Measurements from ENCODE around the gene MYL7.

DNA sequence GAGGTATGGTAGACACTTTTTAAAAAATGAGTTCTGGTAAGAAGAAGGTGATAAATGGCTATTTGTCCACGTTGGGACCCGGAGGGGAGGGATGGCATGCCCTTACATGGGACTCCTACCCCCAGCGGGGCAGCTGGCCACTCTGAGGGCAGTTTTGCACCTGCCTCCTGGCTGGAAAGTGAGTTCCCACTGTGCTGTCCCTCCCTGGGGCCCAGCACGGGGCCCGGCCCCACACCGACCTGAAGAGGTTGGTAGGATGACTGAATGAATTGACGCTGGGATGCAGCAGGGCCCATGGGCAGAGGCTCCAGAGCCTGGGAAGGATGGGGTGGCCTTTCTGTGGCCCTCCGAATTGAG is 37.6 kb downstream of the MYL7 start:
- no peak for TF ChIP-seq CTCF (IDR thresholded peaks at IDR 0.05; ENCODE audit: low read depth, low read length, poor library complexity, severe bottlenecking)
- no peak for TF ChIP-seq EZH2phosphoT487 (IDR thresholded peaks at IDR 0.05; ENCODE audit: borderline replicate concordance, low read length)

Measured in DOHH2 (cell line).